ENCODE results near the gene PLB1. TPM values are rescaled to one million over a fixed set of nuclear protein-coding genes. Genes with fewer than 3 reads are reported as not detected.

PLB1 gene
- total RNA-seq, 1 experiment from 2014 or later: 0.91 TPM

DNA sequence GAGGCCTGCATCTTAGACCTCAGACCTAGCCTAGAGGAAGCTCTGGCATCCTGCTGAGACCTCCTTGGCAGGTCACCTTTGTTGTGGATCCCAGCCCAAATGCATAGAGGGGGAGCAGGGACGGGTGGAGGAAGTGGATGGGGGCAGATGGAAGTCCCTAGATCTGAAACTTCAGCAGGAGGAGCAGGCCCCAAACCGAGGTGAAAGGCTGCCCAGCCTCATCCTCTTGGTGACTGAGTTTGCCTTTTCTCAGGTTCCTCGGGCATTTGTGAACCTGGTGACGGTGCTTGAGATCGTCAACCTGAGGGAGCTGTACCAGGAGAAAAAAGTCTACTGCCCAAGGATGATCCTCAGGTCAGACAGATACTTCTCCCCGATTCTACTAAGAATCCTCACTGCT, 86.3 kb downstream of the PLB1 start:
- intact Hi-C loops (cut with micrococcal nuclease): no loop called here
- POLR2A ChIA-PET: interaction anchor here (3.2 to 5.8 kb wide), 3 partner anchors 13 to 171 kb away, joined by 55 to 66 read pairs (median 59); partner anchors contain the start of gene PPP1CB

DNA sequence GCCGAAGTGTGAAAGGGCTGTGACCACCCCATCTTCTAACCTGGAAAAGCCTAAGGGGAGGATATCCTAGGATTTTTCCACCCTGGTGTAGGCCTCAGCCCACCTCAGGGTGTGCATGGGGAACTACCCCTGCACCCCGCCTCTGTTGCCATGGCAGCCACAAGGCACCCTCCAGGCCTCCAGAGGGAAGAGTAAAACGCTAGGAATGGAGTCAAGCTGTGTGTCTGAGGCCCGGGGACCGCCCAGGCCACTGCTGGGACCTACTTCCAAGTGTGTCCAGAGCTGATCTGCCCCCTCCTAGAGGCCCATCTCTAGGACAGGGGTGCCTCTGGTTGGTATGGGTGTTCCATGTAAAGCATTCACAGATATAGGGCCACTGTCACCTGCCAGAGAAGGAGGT, 86.7 kb downstream of the PLB1 start:
- CTCF ChIA-PET: interaction anchor here (1.7 to 3.0 kb wide), 3 partner anchors 12 to 33 kb away, joined by 5 to 35 read pairs (median 8); no protein-coding TSS in a partner anchor
- H3K36me3 Mint-ChIP-seq (ENCODE audit: insufficient read depth, unreplicated experiment): peaks cover 5% of the 10 kb centered on the region
- no TSS peak for BruUV-seq (replicated peaks)
- no peak overlapping the region for H3K27ac Mint-ChIP-seq (ENCODE audit: low read depth, unreplicated experiment)
- no peaks in the 10 kb centered on the region for H3K9me3 Mint-ChIP-seq (ENCODE audit: unreplicated experiment)
- POLR2A ChIA-PET: interaction anchor here (1.4 to 5.8 kb wide), 4 partner anchors 9 to 171 kb away, joined by 4 to 66 read pairs (median 57); partner anchors contain the start of gene PPP1CB
- H3K4me3 Mint-ChIP-seq (ENCODE audit: unreplicated experiment): no peak overlapping the region
- TF ChIP-seq, protein P1, sequence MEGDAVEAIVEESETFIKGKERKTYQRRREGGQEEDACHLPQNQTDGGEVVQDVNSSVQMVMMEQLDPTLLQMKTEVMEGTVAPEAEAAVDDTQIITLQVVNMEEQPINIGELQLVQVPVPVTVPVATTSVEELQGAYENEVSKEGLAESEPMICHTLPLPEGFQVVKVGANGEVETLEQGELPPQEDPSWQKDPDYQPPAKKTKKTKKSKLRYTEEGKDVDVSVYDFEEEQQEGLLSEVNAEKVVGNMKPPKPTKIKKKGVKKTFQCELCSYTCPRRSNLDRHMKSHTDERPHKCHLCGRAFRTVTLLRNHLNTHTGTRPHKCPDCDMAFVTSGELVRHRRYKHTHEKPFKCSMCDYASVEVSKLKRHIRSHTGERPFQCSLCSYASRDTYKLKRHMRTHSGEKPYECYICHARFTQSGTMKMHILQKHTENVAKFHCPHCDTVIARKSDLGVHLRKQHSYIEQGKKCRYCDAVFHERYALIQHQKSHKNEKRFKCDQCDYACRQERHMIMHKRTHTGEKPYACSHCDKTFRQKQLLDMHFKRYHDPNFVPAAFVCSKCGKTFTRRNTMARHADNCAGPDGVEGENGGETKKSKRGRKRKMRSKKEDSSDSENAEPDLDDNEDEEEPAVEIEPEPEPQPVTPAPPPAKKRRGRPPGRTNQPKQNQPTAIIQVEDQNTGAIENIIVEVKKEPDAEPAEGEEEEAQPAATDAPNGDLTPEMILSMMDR (IDR thresholded peaks at IDR 0.05; ENCODE audit: unreplicated experiment): no peak
- peaks cover 34% of the 10 kb centered on the region for H3K4me1 Mint-ChIP-seq (ENCODE audit: insufficient read depth, unreplicated experiment)
- intact Hi-C loops (cut with micrococcal nuclease): no loop called here
- H3K27me3 Mint-ChIP-seq (ENCODE audit: insufficient read depth, unreplicated experiment): no peaks in the 10 kb centered on the region
- DNase-seq (ENCODE audit: unreplicated experiment): no peak

More for the DNA sequence above, 86.3 kb downstream of the PLB1 start:
- BruUV-seq (replicated peaks): no TSS peak
- peaks cover 34% of the 10 kb centered on the region for H3K4me1 Mint-ChIP-seq (ENCODE audit: insufficient read depth, unreplicated experiment)
- no peaks in the 10 kb centered on the region for H3K27me3 Mint-ChIP-seq (ENCODE audit: insufficient read depth, unreplicated experiment)
- no peaks in the 10 kb centered on the region for H3K9me3 Mint-ChIP-seq (ENCODE audit: unreplicated experiment)
- CTCF ChIA-PET: interaction anchor here (1.7 kb wide), 1 partner anchor 14 kb away, joined by 8 read pairs; no protein-coding TSS in a partner anchor
- peaks cover 5% of the 10 kb centered on the region for H3K36me3 Mint-ChIP-seq (ENCODE audit: insufficient read depth, unreplicated experiment)
- no peak overlapping the region for H3K4me3 Mint-ChIP-seq (ENCODE audit: unreplicated experiment)
- DNase-seq (ENCODE audit: unreplicated experiment): no peak
- peak overlapping the region; percentile 36 for H3K27ac Mint-ChIP-seq (ENCODE audit: low read depth, unreplicated experiment)
- TF ChIP-seq, protein P1 (IDR thresholded peaks at IDR 0.05; ENCODE audit: unreplicated experiment): no peak

DNA sequence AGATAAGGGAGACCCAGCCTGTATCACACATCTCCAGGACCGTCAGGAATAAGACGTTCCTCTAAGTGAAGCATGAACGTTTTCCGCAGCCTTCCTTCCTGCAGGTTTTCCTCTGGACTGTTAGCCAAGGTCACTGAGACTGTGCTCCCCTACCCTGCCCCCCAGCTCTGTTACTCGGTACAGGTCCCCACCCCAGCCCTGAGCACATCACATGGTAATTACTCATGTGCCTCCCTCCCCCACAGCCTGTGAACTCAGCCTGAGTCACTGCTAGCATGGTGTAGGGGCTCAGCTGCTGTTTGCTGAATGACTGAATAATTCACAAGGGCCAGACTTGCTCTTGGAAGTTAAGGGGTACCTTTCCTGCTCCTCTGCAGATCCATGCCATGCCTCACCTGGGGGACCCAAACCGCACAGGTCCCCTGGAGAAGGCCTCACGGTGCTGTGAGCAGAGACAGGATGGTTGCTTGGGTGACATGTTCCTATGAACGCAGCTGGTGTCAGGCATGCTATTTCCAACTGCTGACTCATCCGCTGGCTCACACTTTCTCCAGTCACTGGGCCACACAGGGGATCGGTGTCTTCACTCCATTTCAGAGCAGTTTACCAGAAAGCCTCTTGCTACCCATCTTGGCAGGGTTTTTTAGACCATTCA, 88.2 kb downstream of the PLB1 start:
- H3K4me3 Mint-ChIP-seq (ENCODE audit: unreplicated experiment): peak overlapping the region; percentile 61
- no TSS peak for BruUV-seq (replicated peaks)

DNA sequence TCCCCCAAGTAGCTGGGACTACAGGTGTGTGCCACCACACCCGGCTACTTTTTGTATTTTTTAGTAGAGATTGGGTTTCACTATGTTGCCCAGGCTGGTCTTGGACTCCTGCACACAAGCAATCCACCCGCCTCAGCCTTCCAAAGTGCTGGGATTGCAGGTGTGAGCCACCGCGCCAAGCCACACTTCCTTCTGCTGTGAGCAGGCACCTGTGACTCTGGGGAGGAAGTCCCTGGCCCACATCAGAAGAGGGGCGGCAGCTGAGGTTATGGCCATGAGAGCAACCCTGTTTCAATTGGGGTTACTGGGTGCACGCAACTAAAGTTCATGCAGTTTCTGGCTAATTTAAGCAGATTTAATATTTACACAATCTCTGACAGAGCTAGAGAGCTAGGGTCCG, 91.0 kb downstream of the PLB1 start:
- Mint-ChIP-seq H3K9me3 (ENCODE audit: unreplicated experiment) (no peaks in the 10 kb centered on the region), H3K4me3 (ENCODE audit: unreplicated experiment) (no peak overlapping the region), H3K27me3 (ENCODE audit: insufficient read depth, unreplicated experiment) (no peaks in the 10 kb centered on the region), H3K36me3 (ENCODE audit: insufficient read depth, unreplicated experiment) (peaks cover 10% of the 10 kb centered on the region), H3K27ac (ENCODE audit: low read depth, unreplicated experiment) (no peak overlapping the region), H3K4me1 (ENCODE audit: insufficient read depth, unreplicated experiment) (peaks cover 22% of the 10 kb centered on the region)
- BruUV-seq (replicated peaks): no TSS peak
- CTCF ChIA-PET: interaction anchor here (0.6 to 3.1 kb wide), 3 partner anchors 8 to 87 kb away, joined by 3 to 17 read pairs (median 4); no protein-coding TSS in a partner anchor
- TF ChIP-seq, protein P1 (IDR thresholded peaks at IDR 0.05; ENCODE audit: unreplicated experiment): no peak
- DNase-seq (ENCODE audit: unreplicated experiment): no peak
- POLR2A ChIA-PET: interaction anchor here (5.5 to 5.8 kb wide), 2 partner anchors 8 to 18 kb away, joined by 59 to 66 read pairs; no protein-coding TSS in a partner anchor
- intact Hi-C loops (cut with micrococcal nuclease): no loop called here

More for the DNA sequence above, 88.2 kb downstream of the PLB1 start:
- peaks cover 34% of the 10 kb centered on the region for H3K4me1 Mint-ChIP-seq (ENCODE audit: insufficient read depth, unreplicated experiment)
- H3K9me3 Mint-ChIP-seq (ENCODE audit: unreplicated experiment): no peaks in the 10 kb centered on the region
- peaks cover 10% of the 10 kb centered on the region for H3K36me3 Mint-ChIP-seq (ENCODE audit: insufficient read depth, unreplicated experiment)
- intact Hi-C loops (cut with micrococcal nuclease): loop anchor here (2.0 kb wide), 1 partner anchor 15 kb away; no protein-coding TSS in a partner anchor
- H3K27ac Mint-ChIP-seq (ENCODE audit: low read depth, unreplicated experiment): peak overlapping the region; percentile 84
- ChIA-PET POLR2A (interaction anchor here (0.6 to 5.8 kb wide), 26 partner anchors 9 to 935 kb away, joined by 3 to 66 read pairs (median 4); partner anchors contain the start of genes PPP1CB and WDR43), CTCF (interaction anchor here (0.5 to 3.0 kb wide), 5 partner anchors 10 to 92 kb away, joined by 3 to 35 read pairs (median 5); no protein-coding TSS in a partner anchor)
- no peaks in the 10 kb centered on the region for H3K27me3 Mint-ChIP-seq (ENCODE audit: insufficient read depth, unreplicated experiment)
- TF ChIP-seq, protein P1 (IDR thresholded peaks at IDR 0.05; ENCODE audit: unreplicated experiment): no peak
- peak; percentile 95 for DNase-seq (ENCODE audit: unreplicated experiment)
